WI38 (cell line): Measurements from ENCODE around the gene SEMG2.

Experiments used
- H3K4me3 ChIP-seq: 2 replicates; pipeline ENCODE4 v1.5.1; 2011; ENCODE audit warnings: low read depth, mild to moderate bottlenecking, control low read depth, low read length
- CTCF ChIP-seq: IDR thresholded peaks from 2 replicates; pipeline ENCODE4 v1.5.1; 2012; ENCODE audit warnings: low read depth, mild to moderate bottlenecking, control low read depth, low read length

SEMG2 gene

GRCh38 chr20:45253261-45253660 lies 32.1 kb downstream of the SEMG2 start:
- no peak overlapping the region for H3K4me3 ChIP-seq
- TF ChIP-seq CTCF, result no peak

- TF ChIP-seq CTCF, result no peak
- no peak within 1 kb of the TSS for H3K4me3 ChIP-seq
Measured at GRCh38 chr20:45254383-45255262, 33.5 kb downstream of the SEMG2 start, which contains the start of gene SLPI. Gene SLPI (minus strand): TSS chr20:45254564. CDS start chr20:45254543, 21 bp downstream.

- H3K4me3 ChIP-seq, result no peak overlapping the region
- TF ChIP-seq CTCF, result no peak
Measured at GRCh38 chr20:45257161-45257560, 36.0 kb downstream of the SEMG2 start.

- no peak for TF ChIP-seq CTCF
- H3K4me3 ChIP-seq, result no peak overlapping the region
Measured at GRCh38 chr20:45257711-45258110, 36.5 kb downstream of the SEMG2 start.

- no peak for TF ChIP-seq CTCF
Measured at GRCh38 chr20:45258259-45258658, 37.1 kb downstream of the SEMG2 start.

GRCh38 chr20:45258664-45259063 lies 37.5 kb downstream of the SEMG2 start:
- no peak for TF ChIP-seq CTCF
- no peak overlapping the region for H3K4me3 ChIP-seq

More at GRCh38 chr20:45258259-45258658, 37.1 kb downstream of the SEMG2 start:
- no peak overlapping the region for H3K4me3 ChIP-seq

GRCh38 chr20:45263556-45264266 lies 42.5 kb downstream of the SEMG2 start:
- no peak for TF ChIP-seq CTCF
- no peak overlapping the region for H3K4me3 ChIP-seq
